Prostate gland (tissue), 2 donors: Measurements from ENCODE around the gene PKMYT1.

ENCODE experiments used
- POLR2A ChIP-seq: fragments of 450-650 bp; IDR thresholded peaks from one replicate; pipeline ENCODE4 v1.6.1; 2016; ENCODE audit warnings: antibody characterized with exemption, mild to moderate bottlenecking
- TF ChIP-seq, protein P1 (sequence below), 4 experiments: fragments of 200-600 bp in 2 of 4; fragments of 450-650 bp in 2 of 4; sonication (generic) in 2 of 4; IDR thresholded peaks; 1 replicate in 3 of 4; 2 replicates in 1 of 4; pipeline ENCODE4 v1.5.1; 2016 to 2019; ENCODE audit warnings: antibody characterized with exemption in 4 of 4, mild to moderate bottlenecking in 2 of 4, moderate library complexity in 2 of 4

DNA sequence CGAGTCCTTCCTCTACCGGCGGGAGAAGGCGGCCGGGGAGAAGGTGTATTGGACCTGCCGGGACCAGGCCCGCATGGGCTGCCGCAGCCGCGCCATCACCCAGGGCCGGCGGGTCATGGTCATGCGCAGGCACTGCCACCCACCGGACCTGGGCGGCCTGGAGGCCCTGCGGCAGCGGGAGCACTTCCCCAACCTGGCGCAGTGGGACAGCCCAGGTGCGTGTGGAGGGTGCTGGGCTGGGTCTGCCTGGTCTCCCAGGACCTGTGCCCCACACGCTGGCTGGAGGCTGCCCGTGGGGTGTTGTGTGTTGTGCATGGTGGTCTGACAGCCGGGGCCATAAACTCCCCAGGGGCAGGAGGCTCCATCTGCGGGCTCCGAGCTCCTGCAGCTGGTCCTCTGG lies 43.1 kb downstream of the PKMYT1 start:
- TF ChIP-seq POLR2A, result no peak
- TF ChIP-seq, protein P1, sequence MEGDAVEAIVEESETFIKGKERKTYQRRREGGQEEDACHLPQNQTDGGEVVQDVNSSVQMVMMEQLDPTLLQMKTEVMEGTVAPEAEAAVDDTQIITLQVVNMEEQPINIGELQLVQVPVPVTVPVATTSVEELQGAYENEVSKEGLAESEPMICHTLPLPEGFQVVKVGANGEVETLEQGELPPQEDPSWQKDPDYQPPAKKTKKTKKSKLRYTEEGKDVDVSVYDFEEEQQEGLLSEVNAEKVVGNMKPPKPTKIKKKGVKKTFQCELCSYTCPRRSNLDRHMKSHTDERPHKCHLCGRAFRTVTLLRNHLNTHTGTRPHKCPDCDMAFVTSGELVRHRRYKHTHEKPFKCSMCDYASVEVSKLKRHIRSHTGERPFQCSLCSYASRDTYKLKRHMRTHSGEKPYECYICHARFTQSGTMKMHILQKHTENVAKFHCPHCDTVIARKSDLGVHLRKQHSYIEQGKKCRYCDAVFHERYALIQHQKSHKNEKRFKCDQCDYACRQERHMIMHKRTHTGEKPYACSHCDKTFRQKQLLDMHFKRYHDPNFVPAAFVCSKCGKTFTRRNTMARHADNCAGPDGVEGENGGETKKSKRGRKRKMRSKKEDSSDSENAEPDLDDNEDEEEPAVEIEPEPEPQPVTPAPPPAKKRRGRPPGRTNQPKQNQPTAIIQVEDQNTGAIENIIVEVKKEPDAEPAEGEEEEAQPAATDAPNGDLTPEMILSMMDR (IDR thresholded peaks at IDR 0.05), result no peak
